HCT116 (cell line): Measurements from ENCODE around the gene DNM2. TPM values are rescaled to one million over a fixed set of nuclear protein-coding genes. Genes with fewer than 3 reads are reported as not detected.

Source experiments
- ATAC-seq: fragments of 200-7000 bp; cut with Tn5 transposase; 2 replicates; pipeline ENCODE4 v1.9.1; 2020; ENCODE audit warnings: mild to moderate bottlenecking, moderate library complexity
- BruUV-seq: library from RNA; stranded (reverse); fragments of 400-500 nt; replicated peaks from 2 replicates; lab custom pipeline; 2021; lab: Mats Ljungman, UMichigan
- CTCF ChIA-PET: fragments of 300-600 bp; sonication (Branson Sonifier 250); formaldehyde crosslinking; loops from one replicate; lab custom pipeline; 2021; ENCODE audit warnings: antibody characterized with exemption; lab: Charles Lee
- POLR2A ChIA-PET: fragments of 300-600, 350-600 bp; sonication (Branson Sonifier 250); formaldehyde crosslinking; loops from one replicate; lab custom pipeline; 2021; ENCODE audit warnings: antibody characterized with exemption; lab: Charles Lee
- RAD21 ChIA-PET, 2 experiments: fragments of 300-600 bp; sonication (Branson Sonifier 250); formaldehyde crosslinking; loops; one replicate each; lab custom pipeline; 2023; ENCODE audit warnings: low total read pairs in 2 of 2; ENCODE audit not compliant: uncharacterized antibody in 2 of 2, unreplicated experiment in 2 of 2, low non-redundant PET in 1 of 2; lab: Charles Lee
- DNase-seq: peaks from one replicate; pipeline ENCODE4 v3.0.0-alpha.2; 2010; ENCODE audit warnings: low read depth, low spot score
- H2AFZ ChIP-seq: fragments of 200-600 bp; shearing (Covaris generic), sonication (generic); 2 replicates; pipeline ENCODE4 v1.6.1; 2017; ENCODE audit warnings: low read depth, mixed run types, mixed read lengths, antibody characterized with exemption, low read length; ENCODE audit not compliant: poor library complexity, severe bottlenecking
- H3K27ac ChIP-seq: 2 replicates; pipeline ENCODE4 v1.5.1; 2012; ENCODE audit warnings: low read depth, low read length
- H3K27me3 ChIP-seq: fragments of 200-600 bp; sonication (generic); 2 replicates; pipeline ENCODE4 v1.6.1; 2016; ENCODE audit warnings: mixed run types, low read length, mixed read lengths; ENCODE audit not compliant: insufficient read depth
- H3K36me3 ChIP-seq, 2 experiments: fragments of 200-500 bp in 1 of 2; fragments of 200-600 bp in 1 of 2; sonication (Bioruptor generic) in 1 of 2; sonication (generic) in 1 of 2; 2 replicates each; pipeline versions ENCODE4 v1.5.1 to v1.6.1; 2014 to 2016; ENCODE audit warnings: low read length in 2 of 2, inconsistent platforms in 1 of 2, mixed read lengths in 1 of 2, mixed run types in 1 of 2; ENCODE audit not compliant: insufficient read depth in 2 of 2, control insufficient read depth in 1 of 2
- H3K4me1 ChIP-seq, 2 experiments: fragments of 200-600 bp in 1 of 2; sonication (generic) in 1 of 2; 2 replicates each; pipeline versions ENCODE4 v1.5.1 to v1.6.1; 2012 to 2017; ENCODE audit warnings: low read length in 2 of 2, inconsistent platforms in 1 of 2, mild to moderate bottlenecking in 1 of 2, mixed read lengths in 1 of 2, mixed run types in 1 of 2, moderate library complexity in 1 of 2; ENCODE audit not compliant: insufficient read depth in 2 of 2, control insufficient read depth in 1 of 2
- H3K4me2 ChIP-seq: fragments of 200-600 bp; sonication (generic); 2 replicates; pipeline ENCODE4 v1.6.1; 2017; ENCODE audit warnings: mixed run types, low read length, mixed read lengths
- H3K4me3 ChIP-seq, 2 experiments: fragments of 200-600 bp in 1 of 2; sonication (generic) in 1 of 2; replicated peaks in 1 of 2; 2 replicates each; pipeline ENCODE4 v1.5.1; 2011 to 2016; ENCODE audit warnings: low read length in 2 of 2, control low read depth in 1 of 2, low read depth in 1 of 2, mild to moderate bottlenecking in 1 of 2, mixed read lengths in 1 of 2, mixed run types in 1 of 2
- H3K79me2 ChIP-seq: fragments of 200-600 bp; sonication (generic); 2 replicates; pipeline ENCODE4 v1.6.1; 2017; ENCODE audit warnings: mild to moderate bottlenecking, mixed run types, low read length, moderate library complexity, mixed read lengths; ENCODE audit not compliant: insufficient read depth
- H3K9ac ChIP-seq: fragments of 200-600 bp; sonication (generic); 2 replicates; pipeline ENCODE4 v1.6.1; 2016; ENCODE audit warnings: low read length, mixed read lengths
- H3K9me2 ChIP-seq: fragments of 200-600 bp; sonication (generic), shearing (Covaris generic); 2 replicates; pipeline ENCODE4 v1.6.1; 2017; ENCODE audit warnings: mixed run types, mild to moderate bottlenecking, moderate library complexity; ENCODE audit not compliant: insufficient read depth
- H3K9me3 ChIP-seq, 2 experiments: fragments of 200-500 bp in 1 of 2; fragments of 200-600 bp in 1 of 2; sonication (Bioruptor generic) in 1 of 2; sonication (generic) in 1 of 2; 2 replicates each; pipeline ENCODE4 v1.6.1; 2014 to 2017; ENCODE audit warnings: low read length in 2 of 2, mixed read lengths in 2 of 2, inconsistent platforms in 1 of 2, low read depth in 1 of 2, mild to moderate bottlenecking in 1 of 2, mixed run types in 1 of 2, moderate library complexity in 1 of 2; ENCODE audit not compliant: control insufficient read depth in 1 of 2, insufficient read depth in 1 of 2
- H4K20me1 ChIP-seq: fragments of 200-600 bp; sonication (generic), shearing (Covaris generic); 2 replicates; pipeline ENCODE4 v1.6.1; 2017; ENCODE audit warnings: mixed run types, mild to moderate bottlenecking, moderate library complexity; ENCODE audit not compliant: insufficient read depth
- CBX3 ChIP-seq: IDR thresholded peaks from 2 replicates; pipeline ENCODE4 v1.6.1; 2012; ENCODE audit warnings: low read depth
- CEBPB ChIP-seq: IDR thresholded peaks from 2 replicates; pipeline ENCODE4 v1.6.1; 2012; ENCODE audit warnings: low read depth
- ELF1 ChIP-seq: IDR thresholded peaks from 2 replicates; pipeline ENCODE4 v1.6.1; 2012; ENCODE audit warnings: low read depth, borderline replicate concordance
- EZH2phosphoT487 ChIP-seq: fragments of 200-600 bp; IDR thresholded peaks from 2 replicates; pipeline ENCODE4 v1.6.1; 2018; ENCODE audit warnings: antibody characterized with exemption, borderline replicate concordance
- POLR2A ChIP-seq: IDR thresholded peaks from 2 replicates; pipeline ENCODE4 v1.7.0; 2011; ENCODE audit warnings: borderline replicate concordance; ENCODE audit not compliant: insufficient read depth, insufficient read length; ENCODE audit errors: extremely low read depth
- POLR2AphosphoS5 ChIP-seq: IDR thresholded peaks from 2 replicates; pipeline ENCODE4 v1.6.1; 2011; ENCODE audit warnings: mild to moderate bottlenecking, low read depth, low read length, moderate library complexity
- RAD21 ChIP-seq: IDR thresholded peaks from 2 replicates; pipeline ENCODE4 v1.6.1; 2012; ENCODE audit warnings: low read depth, mild to moderate bottlenecking
- SIN3A ChIP-seq: IDR thresholded peaks from 2 replicates; pipeline ENCODE4 v1.6.1; 2012; ENCODE audit warnings: low read depth
- YY1 ChIP-seq: IDR thresholded peaks from 2 replicates; pipeline ENCODE4 v1.6.1; 2011; ENCODE audit warnings: low read length, low read depth, moderate library complexity, mild to moderate bottlenecking; ENCODE audit not compliant: insufficient replicate concordance; ENCODE audit errors: extremely low read depth
- ZNF274 ChIP-seq: fragments of 200-500 bp; sonication (Bioruptor generic); IDR thresholded peaks from 2 replicates; pipeline ENCODE4 v1.6.1; 2014; ENCODE audit warnings: mild to moderate bottlenecking, low read depth, low read length, inconsistent platforms
- intact Hi-C: fragments of 100-400 bp; cut with micrococcal nuclease; formaldehyde crosslinking; loops from 2 replicates; pipeline ENCODE4 v1.10.0; 2022
- total RNA-seq: library from RNA; stranded (reverse); gene quantifications from one replicate; pipeline ENCODE4 v1.2.1, GENCODE V29; 2021; ENCODE audit not compliant: unreplicated experiment
- TF ChIP-seq, protein P1 (sequence below), 3 experiments: fragments of 200-600 bp in 1 of 3; sonication (generic) in 1 of 3; IDR thresholded peaks in 2 of 3; conservative IDR thresholded peaks in 1 of 3; 2 replicates each; pipeline ENCODE4 v1.5.1; 2012 to 2017; ENCODE audit warnings: low read depth in 2 of 3, low read length in 2 of 3, antibody characterized with exemption in 1 of 3, borderline replicate concordance in 1 of 3, control low read depth in 1 of 3, mild to moderate bottlenecking in 1 of 3, mixed read lengths in 1 of 3, mixed run types in 1 of 3, moderate library complexity in 1 of 3; ENCODE audit not compliant: insufficient read depth in 1 of 3
- TF ChIP-seq, protein P2 (sequence below): IDR thresholded peaks from 2 replicates; pipeline ENCODE4 v1.6.1; 2011; ENCODE audit warnings: mild to moderate bottlenecking, low read length, moderate library complexity; ENCODE audit not compliant: insufficient replicate concordance; ENCODE audit errors: extremely low read depth

The DNM2 gene
- total RNA-seq, 1 experiment from 2014 or later, result 183 TPM

DNA sequence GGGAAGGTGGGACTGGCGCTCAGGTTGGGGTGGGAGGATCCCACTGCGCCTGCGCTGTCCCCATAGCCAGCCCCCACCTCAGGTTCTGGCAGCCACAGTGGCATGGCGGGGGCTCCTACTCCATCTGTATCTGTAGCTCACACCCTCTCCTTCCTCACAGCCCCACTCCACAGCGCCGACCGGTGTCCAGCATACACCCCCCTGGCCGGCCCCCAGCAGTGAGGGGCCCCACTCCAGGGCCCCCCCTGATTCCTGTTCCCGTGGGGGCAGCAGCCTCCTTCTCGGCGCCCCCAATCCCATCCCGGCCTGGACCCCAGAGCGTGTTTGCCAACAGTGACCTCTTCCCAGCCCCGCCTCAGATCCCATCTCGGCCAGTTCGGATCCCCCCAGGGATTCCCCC lies 112.1 kb downstream of the DNM2 start:
- TF ChIP-seq ZNF274 (no peak), RAD21 (no peak), ELF1 (no peak), POLR2A (no peak), CBX3 (no peak), SIN3A (no peak), CEBPB (no peak), YY1 (no peak), POLR2AphosphoS5 (no peak), EZH2phosphoT487 (no peak)
- TF ChIP-seq, protein P1, sequence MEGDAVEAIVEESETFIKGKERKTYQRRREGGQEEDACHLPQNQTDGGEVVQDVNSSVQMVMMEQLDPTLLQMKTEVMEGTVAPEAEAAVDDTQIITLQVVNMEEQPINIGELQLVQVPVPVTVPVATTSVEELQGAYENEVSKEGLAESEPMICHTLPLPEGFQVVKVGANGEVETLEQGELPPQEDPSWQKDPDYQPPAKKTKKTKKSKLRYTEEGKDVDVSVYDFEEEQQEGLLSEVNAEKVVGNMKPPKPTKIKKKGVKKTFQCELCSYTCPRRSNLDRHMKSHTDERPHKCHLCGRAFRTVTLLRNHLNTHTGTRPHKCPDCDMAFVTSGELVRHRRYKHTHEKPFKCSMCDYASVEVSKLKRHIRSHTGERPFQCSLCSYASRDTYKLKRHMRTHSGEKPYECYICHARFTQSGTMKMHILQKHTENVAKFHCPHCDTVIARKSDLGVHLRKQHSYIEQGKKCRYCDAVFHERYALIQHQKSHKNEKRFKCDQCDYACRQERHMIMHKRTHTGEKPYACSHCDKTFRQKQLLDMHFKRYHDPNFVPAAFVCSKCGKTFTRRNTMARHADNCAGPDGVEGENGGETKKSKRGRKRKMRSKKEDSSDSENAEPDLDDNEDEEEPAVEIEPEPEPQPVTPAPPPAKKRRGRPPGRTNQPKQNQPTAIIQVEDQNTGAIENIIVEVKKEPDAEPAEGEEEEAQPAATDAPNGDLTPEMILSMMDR (IDR thresholded peaks at IDR 0.05 in 2 of 3, conservative IDR thresholded peaks at IDR 0.05 in 1 of 3; ENCODE audit: borderline replicate concordance in 1 of 3, insufficient read depth in 1 of 3, low read depth in 2 of 3, low read length in 2 of 3), result no peak
- TF ChIP-seq, protein P2, sequence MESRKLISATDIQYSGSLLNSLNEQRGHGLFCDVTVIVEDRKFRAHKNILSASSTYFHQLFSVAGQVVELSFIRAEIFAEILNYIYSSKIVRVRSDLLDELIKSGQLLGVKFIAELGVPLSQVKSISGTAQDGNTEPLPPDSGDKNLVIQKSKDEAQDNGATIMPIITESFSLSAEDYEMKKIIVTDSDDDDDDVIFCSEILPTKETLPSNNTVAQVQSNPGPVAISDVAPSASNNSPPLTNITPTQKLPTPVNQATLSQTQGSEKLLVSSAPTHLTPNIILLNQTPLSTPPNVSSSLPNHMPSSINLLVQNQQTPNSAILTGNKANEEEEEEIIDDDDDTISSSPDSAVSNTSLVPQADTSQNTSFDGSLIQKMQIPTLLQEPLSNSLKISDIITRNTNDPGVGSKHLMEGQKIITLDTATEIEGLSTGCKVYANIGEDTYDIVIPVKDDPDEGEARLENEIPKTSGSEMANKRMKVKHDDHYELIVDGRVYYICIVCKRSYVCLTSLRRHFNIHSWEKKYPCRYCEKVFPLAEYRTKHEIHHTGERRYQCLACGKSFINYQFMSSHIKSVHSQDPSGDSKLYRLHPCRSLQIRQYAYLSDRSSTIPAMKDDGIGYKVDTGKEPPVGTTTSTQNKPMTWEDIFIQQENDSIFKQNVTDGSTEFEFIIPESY, result no peak
- no peak overlapping the region for H2AFZ ChIP-seq
- intact Hi-C loops, result no loop called here
- DNase-seq (no peak), ATAC-seq (no peak)
- H3K36me3 ChIP-seq, result peaks cover 9 to 19% of the 10 kb centered on the region in 2 experiments; a peak in 3 of 4 replicates
- no peaks in the 10 kb centered on the region for H3K9me2 ChIP-seq
- H3K27ac ChIP-seq, result no peak overlapping the region
- ChIA-PET POLR2A (no interaction called here), CTCF (interaction anchor here (1.7 to 1.9 kb wide), 2 partner anchors 35 to 113 kb away, joined by 4 to 10 read pairs; partner anchors contain the start of gene DNM2), RAD21 (no interaction called here)
- no peak overlapping the region for H3K9ac ChIP-seq
- H3K4me2 ChIP-seq, result no peak overlapping the region
- H4K20me1 ChIP-seq, result no peaks in the 10 kb centered on the region
- no TSS peak for BruUV-seq
- H3K27me3 ChIP-seq, result no peaks in the 10 kb centered on the region
- no peaks in the 10 kb centered on the region for H3K79me2 ChIP-seq
- peaks cover 2 to 4% of the 10 kb centered on the region in 2 experiments; a peak in 3 of 4 replicates for H3K4me1 ChIP-seq
- no peaks in the 10 kb centered on the region for H3K9me3 ChIP-seq
- no peak overlapping the region for H3K4me3 ChIP-seq
